HG02798 (cell line): Measurements from ENCODE around the gene GPR17.

Experiments used
- ATAC-seq: cut with Tn5 transposase; IDR thresholded peaks from one replicate; pipeline ENCODE4 v1.9.1; 2021; ENCODE audit warnings: mild to moderate bottlenecking; ENCODE audit not compliant: unreplicated experiment, poor library complexity

The GPR17 gene

DNA sequence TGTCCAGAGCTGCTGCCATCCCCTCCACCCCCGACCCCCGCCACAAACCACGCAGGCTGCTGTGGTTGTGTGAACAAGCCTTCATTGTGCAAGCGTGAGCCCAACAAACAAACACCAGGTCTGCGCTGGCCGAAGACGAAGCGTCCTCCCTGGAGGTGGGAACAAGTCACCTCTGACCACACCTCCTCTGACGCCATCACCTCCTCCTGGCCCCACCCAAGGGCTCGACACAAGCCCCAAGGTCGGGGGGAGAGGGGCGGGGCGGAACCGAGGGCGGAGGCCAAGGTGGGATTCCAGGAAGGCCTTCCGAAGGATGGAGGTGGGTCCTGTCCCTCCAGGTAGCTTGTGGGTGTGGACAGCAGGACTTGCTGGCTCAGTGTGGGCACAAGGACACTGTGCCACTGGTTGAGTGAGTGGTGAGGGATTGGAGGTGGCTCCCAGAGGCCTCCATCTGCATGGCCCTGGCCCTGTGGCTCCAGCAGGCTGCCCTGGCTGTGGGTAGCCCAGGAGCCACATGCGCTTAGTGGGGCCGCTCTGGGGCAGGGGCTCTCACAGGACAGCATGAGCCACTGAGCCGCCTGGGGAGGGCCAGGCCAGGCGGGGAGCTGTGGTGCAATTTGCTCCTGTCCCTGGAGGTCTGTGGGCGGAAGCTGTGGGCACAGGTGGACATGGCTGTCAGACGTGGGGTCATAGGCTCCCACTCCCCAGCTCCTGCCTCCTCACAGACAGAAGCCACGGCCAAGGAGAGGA lies 7.4 kb upstream of the GPR17 start:
- ATAC-seq, result no peak

GRCh38 chr2:127639111-127639474 lies 6.9 kb upstream of the GPR17 start:
- ATAC-seq, result no peak

GRCh38 chr2:127640082-127641072 lies 5.6 kb upstream of the GPR17 start:
- ATAC-seq, result peak; percentile 65

DNA sequence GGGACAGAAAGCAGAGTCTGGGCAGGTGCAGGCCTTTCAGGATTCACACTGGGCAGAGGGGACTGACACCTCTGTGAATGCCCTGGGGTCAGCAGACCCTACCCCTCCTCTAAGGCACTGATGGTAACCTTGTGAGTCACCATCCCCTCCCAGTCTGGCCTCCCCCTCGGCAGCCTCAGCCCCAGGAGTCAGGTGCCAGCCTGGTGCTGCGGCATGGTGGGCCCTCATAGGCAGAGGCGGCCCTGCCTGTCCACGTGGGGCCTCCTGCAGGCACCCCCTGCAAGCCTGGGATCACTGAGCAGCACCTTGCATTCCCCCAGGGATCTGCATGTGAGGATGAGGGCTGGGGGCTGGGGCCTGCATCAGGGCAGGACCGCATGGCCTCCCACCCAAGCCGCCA lies 4.8 kb upstream of the GPR17 start:
- no peak for ATAC-seq

DNA sequence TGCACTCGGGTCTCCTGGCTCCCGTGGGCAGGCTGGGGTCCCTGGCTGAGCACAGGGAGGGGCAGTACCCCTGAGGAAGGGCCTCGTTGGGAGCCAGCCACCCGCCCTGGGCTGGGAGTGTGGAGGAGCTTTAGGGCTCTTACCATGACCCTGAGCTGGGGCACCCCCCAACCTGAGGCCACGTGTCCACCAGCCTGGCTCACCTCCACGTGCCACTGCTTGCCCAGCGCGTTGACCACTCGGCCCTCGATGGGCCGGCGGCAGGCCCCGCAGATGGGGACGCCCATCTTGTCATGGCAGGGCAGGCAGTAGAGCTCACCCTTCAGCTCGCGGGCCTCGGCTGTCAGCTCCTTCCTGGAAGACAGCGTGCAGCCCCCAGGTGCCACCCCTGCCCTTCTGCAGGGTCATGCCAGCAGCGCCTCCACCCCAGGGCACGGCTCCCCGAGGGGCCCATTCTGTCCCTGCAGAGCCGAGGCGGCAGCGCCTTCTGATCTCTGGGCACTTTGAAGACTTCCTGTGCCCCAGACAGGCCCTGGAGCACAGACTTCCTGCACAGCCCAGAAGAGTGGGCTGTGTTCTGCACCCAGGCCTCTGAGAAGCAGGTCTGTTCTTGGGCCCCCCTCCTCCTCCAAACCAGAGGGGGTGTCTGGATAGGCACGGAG lies 4.0 kb upstream of the GPR17 start:
- ATAC-seq, result no peak

- ATAC-seq, result no peak
These were observed 3.1 kb upstream of the GPR17 start for GRCh38 chr2:127642706-127643438.

- no peak for ATAC-seq
These were observed 2.4 kb upstream of the GPR17 start for GRCh38 chr2:127643439-127644065.

DNA sequence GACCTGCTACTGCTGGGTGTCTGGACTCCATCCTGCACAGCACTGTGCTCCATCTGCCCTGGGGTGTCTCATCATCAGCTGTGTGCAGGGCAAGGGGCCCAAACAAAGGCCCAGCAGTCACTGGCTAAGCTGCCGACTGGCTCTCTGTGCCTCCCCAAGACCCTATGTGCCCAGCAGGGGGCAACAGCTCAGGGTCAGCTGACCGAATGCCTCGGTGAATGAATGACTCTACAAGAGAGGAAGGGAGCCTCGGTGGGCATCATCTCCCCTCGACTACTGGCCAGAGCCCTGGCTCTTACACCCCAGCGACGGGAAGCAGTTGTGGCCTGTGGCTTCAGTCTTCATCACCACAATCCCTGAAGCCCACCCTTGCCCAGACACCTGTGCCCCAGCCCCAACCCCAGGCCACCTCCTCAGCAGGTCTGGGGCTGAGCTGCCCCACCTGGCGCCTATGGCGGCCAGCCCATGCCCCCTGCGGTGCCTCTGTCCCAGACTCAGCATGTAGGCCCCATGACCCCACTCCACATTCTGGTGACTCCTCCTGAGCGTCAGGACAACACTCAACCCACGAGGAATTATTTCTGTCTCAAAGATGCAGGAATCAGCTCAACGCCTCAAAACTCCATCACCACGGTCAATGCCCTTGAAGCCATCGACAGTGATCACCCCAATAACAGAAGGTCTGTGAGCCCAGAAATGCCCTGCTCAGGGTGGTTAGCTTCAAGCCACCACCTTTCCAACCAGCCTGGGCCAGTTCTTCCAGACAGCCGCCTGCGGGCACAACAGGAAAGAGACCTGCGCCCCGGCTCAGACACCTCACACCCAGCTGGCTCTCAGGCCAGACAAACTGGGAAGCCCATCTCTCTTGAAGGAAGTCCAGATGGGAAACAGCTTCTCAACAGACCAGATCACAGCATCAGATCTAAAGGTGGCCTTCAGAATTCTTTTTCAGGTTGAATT lies 1.6 kb upstream of the GPR17 start:
- ATAC-seq, result no peak

DNA sequence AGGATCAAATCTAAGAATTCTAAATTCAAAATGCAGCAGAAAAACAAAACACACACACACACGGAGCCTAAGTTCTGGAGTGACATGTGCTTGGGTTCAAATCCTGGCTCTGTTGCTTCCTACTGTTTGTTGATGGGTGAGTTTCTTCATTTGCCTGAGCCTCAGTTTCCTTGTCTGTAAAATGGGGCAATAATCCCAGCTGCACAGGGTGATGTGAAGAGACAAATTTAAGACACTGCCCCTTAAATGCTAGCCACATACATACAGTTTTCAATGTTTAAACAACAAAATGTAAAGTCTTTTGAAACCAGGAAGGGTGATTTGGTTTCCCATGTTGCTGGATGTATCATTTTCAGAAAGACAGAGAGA lies 943 bp upstream of the GPR17 start:
- no peak for ATAC-seq

GRCh38 chr2:127646487-127647241 lies 711 bp downstream of the GPR17 start:
- ATAC-seq, result no peak

DNA sequence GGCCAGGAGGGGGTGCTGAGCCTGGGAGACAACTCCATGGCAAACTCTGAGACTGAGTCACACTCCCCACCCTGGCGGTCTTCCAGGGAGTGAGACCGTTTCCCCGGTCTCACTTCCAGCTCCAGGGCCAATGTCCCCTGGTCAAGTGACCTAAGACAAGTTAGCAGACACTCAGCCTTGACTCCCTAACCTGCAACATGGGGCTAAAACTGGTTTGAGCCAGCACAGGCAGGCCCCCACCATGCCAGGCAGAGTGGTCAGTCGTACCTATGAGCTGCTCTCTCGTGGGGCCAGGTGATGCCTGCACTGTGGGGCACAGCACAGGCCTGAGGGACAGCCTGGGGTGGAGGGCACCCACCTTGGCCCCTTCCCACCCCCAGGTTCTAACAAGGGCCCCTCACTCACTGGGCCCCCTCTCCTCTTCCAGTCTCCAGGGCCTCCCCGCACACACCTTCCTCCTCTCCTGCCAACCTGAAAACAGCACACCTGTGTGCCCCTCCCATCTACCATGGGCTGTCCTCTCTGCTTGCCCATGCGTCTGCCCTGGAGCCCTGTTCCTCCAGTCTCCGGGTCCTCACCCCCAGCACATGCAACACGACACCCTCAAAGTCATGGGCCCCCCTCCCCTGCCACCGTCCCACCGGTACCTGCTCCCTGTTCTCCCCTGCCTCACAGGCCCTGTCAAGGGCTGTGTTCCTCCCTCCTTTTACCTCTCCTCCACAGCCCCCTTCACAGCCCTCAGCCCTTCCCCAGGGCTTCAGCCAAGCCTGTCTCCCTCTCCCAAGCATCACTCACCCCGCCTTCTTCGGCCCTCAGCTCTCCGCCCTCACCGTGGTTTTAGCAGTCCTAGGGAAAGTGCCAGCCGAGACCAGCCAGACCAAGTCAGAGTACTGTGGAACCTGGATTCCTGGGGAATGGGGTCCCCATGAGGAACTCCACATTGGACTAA lies 1.6 kb downstream of the GPR17 start:
- no peak for ATAC-seq

DNA sequence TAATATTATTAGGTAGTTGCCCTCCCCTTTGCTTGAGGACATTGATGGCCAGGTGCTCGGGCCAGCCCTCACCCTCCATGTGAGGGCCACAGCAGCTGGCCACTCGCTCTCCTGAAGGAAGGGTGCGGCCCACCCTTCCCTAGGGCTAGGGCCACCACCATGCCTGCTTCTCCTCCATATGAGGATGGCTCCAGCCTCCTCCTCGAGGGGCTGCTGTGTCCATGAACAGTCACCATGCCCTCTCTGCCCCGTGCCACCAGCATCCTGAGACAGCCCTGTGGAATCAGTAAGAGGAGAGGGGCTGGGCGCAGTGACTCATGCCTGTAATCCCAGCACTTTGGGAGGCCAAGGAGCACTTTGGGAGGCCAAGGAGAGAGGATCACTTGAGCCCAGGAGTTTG lies 2.4 kb downstream of the GPR17 start:
- no peak for ATAC-seq

DNA sequence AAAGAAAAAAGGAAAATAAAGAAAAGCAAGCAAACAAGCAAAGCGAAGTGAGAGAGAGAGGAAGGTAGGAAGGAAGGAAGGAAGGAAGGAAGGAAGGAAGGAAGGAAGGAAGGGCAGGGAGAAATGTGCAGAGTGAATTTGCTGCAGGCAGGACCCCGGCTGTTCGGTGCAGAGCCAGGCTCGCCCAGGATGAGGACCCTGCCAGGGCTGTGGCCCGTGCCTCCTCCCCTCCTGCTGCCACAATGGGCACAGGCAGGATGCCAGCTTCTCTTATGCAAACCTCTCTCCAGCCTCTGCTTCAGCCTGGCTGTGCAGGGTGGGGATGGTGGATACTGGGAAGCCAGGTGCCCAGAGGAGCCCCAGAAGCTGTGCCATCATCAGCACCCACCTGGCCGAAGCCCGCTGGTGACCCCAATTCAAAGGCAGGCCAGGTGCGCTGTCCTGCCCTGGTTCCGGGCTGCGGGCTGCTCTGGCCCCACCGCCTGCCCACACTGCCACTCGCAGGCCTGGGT lies 3.2 kb downstream of the GPR17 start:
- ATAC-seq, result no peak

- ATAC-seq, result peak; percentile 67
These were observed 3.7 kb downstream of the GPR17 start for GRCh38 chr2:127649684-127650040.

DNA sequence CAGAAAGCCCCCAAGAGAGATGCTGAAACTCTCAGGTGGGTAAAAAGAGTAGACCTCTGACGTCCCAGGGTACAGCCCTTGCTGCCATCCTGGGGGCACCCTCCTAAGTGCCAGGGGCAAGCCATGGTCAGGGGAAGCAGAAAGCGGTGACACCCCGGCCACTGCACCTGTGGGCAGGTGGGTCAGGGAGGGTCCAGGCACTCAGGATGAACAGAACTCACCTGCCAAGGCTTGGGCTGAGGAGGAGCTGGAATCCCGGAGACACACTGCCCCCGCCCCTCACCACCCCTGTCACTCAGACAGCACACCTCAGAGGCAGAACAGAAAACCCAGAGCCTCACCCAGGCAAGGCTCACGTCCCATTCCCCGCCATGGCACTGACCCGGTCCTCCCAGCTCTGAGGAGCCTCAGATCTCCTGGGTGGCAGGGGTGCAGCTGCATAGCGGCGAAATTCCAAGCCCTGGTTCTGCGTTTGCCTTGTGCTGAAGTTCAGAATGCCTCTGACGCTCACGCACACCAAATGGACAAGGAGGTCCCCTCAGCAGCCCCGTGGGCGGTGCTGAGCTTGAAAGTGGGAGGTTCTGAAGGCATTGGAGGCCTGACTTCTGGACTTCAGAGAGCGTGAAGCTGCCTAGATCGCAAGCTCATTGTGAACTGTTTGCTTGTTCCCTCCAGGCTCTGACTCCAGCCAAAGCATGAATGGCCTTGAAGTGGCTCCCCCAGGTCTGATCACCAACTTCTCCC lies 4.3 kb downstream of the GPR17 start:
- ATAC-seq, result peak; percentile 11

- no peak for ATAC-seq
These were observed 4.9 kb downstream of the GPR17 start for GRCh38 chr2:127650785-127651380.
